DMS79 treated with DMSO at 0.1 percent for 48 hours (cell line): ENCODE results near the gene CEP95.

Experiments used
- DNase-seq: peaks from one replicate; lab custom pipeline; 2025; lab: John Stamatoyannopoulos, UW

The CEP95 gene

DNA sequence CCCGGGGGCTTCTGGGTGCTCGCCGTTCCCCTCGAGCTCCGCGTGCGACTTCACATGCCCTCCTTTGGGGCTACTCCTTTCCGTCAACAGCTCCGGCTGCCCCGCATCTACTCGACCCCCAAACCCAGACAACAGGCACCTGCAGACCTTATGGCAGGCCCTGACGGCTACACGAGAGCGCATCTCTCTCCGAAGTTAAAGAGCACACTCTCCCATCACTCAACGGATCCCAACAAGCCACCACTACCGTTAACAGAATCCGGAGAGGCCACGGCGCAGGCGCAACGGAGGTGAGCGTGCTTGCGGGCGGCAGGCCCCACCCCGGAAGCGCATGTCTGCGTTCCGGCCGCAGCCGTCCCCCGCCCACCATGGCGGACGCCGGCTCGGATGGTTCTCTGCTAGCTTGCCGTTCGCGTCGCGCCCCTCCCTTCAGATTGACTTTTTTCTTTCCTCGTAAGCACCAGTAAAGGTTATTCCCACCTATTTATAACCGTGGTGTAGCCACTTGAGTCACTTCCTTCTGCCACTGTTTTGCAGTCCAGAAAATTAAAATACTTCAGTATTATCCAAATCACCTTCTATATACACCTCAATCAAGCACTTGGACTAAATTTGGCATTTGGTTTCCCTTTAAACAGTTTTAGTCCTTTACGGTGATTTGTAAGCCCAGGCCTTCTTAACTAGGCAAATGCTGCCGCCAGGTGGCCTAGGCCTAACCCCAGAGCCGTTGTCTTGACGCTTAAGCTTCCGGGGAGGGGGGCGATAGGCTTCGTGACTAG, 9.8 kb upstream of the CEP95 start, which contains the start of gene POLG2:
Gene POLG2 (minus strand): TSS at position 269 of the 779 bp plus-strand sequence. CDS start 86 bp downstream, at position 183.
- DNase-seq: peak; percentile 67

DNA sequence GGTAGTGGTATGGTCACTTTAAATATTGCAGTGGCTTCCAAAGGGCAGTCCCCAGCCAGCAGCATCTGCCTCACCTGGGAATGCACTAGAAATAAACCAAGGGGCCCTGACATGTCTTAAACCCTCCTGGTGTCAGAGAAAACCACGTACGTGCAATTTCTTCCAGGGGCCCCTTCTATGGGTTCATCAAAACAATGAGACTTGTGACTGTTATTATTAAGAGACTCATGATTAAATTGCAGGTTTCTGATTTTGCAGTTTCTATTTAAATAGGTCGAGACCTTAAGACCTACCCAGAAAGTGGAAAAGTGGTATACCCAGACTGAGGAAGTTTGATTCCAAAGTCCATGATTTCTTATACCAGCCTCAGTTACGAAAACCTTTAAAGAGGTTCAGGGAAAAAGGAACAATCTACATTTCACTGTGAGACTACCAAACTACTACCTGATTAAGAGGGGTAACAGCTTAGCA, 9.2 kb upstream of the CEP95 start:
- no peak for DNase-seq

DNA sequence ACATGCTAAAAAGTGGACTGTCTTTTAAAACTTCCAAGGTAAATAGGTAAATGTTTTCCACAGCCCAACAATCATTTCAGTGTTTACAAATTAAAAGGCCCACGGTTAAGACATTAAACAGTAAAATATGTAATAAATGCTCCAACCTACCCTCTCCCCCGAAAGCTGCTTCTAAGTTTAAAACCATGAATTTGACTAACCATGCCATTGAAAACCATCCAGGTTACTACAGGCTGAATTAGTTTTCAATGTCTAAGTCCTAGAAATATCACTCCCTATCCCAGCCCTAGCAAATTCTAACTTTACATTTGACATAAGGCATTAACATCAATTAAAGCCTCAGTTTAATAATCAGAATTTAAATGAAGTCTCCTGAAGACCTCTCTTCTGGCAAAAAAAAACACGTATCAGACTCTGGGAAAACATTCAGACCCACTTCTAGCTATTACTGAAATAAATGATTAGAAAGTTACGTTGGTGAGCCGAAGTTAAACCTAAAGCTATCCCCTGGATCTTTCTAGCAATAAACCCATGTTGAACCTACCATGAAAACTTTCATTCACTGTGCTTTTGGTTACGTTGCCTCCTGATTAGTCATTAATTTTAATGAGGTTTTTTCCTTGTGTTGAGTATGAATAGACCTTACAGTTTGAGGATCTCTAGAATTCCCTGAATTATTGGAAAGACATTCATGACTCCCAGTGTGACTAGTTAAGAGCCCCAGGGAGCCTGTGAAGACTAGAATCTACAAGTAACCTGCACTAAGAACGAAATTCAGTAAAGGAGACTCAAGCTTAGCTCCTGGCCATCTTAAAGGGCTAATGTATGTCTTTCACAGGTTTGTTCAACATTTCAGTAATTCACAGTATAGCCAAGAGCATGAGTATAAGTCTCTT, 8.2 kb upstream of the CEP95 start:
- no peak for DNase-seq

DNA sequence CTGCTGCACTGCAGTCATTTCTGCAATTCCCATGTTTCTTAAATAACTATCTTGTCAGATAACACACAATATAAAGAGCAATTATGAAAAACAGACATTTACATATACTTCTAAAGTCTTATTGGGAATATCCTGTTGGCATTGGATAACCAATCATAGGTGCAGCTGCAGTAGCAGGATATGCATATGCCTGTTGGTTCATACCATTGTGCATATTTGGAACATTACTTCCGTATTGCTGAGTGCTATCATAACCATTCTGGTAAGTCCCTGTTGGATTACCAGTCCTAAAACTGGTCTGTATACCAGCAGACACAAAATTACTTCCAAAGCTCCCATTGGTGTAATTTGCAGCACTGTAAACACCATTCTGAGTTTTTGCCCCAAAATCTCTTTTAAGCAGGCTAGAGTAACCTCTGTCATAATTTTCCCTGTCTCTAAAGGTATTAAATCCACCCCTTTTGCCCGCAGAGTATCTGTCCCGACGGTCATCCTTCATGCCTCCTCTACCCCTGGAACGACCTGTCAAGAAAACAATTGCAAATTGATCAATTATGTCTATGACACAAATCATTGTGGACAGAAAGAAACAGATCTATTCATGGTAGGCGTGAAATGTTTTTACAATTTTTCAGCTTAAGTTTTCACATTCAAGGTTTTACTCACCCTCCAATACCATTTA, 6.8 kb upstream of the CEP95 start:
- no peak for DNase-seq

DNA sequence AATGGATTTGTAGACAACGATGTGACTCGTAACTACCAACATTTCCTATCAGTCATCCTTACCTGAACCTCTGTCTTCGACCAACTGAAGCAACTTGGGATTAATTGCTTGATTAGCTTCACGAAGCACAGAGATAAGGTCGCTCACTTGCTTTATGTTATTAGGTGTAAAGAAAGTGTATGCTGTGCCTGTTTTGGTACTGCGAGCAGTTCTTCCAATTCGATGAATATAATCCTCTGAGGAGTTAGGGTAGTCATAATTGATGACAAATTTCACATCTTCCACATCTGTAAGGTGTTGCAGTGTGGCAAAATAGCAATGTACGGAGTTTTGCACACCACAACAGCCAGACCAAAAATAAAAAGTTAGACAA, 6.3 kb upstream of the CEP95 start:
- DNase-seq: no peak

DNA sequence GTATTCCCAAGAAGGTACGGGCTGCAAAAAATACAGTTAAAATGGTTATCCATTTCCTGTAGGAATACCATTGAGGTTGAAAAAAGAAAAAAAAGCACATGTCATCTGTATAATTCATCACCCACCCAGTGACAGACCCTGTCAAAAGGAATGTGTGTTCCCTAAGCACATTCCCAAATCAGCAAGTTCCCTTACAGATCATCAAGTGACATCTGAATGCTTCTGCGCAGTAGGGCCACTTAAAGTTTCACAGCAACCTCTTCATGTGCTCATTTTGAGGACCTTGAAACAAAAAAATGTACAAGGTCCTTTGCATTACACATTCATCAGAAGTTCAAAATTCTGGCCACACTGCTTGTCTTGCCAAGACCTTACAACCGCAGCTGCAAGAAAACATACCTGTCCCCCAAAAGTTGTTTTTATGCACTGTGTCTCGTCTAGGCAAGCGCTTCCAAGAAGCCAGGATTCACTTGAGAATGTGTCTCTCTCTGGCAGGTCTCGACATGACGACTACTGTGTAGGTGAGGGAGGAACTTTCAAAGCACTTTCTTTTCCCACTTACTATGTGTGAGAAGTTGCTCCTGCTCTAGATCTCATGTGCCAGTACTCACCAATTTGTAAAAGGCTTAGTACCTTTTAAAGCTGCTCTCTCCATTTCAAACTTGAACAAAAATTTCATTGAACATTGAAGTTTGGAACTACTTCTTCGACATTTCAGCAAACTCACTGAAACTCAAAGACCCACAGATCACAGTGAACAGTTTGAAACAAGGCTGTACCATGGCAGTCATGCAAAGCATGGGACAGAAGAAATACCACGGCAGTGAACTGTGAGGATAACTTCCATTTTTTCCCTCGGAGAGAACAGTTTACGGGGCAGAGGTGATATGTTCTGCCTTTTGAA, 5.7 kb upstream of the CEP95 start:
- no peak for DNase-seq

DNA sequence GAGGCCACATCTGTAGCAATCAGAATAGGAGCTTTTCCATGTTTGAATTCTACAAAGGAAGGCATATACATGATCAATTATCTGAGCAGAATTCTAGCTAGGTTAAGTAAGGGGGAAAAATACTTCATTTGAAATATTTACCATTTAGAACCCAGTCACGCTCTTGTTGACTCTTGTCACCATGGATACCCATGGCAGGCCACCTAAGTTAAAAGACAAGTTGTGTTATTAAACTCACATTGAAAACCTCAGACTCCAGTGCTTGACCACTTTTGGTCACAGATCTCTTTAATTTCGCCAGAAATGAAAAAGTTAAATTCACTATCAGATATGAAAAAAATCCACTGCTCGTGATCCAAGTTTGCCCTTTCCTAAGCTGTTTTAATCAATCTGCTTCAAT, 4.8 kb upstream of the CEP95 start:
- no peak for DNase-seq

DNA sequence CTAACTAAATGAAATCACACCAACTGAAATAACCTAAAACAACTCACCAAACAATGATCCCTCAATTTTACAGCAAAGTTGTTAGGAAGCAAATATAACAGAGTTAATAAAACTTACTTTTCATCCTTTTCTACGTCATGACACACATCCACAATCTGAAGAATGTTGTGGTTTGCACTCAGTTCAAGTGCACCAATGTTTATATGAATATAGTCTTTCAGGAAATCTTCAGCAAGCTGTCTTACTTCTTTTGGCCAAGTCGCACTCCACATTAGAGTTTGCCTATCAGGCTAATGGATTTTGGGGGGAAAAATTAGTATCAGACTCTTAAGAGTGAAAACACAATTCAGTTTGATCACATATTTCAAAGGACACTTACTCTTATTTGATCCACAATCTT, 4.0 kb upstream of the CEP95 start:
- DNase-seq: no peak

DNA sequence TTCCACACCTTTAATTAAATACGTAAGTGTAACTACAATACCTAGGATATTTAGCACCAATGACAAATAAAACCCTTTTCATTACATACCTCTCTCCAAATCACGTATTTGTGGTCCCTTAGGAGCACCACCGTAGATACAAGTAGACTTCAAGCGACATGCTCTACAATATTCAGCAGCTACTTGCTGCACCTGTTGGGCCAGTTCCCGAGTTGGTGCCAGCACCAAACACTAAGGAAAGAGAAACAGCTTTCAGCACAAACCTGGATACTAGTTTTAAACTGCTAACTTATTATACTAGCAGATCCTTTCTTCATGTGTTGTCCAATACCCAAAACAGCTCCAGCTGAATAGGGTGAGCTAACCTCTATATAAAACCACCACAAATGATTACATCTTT, 3.4 kb upstream of the CEP95 start:
- no peak for DNase-seq

DNA sequence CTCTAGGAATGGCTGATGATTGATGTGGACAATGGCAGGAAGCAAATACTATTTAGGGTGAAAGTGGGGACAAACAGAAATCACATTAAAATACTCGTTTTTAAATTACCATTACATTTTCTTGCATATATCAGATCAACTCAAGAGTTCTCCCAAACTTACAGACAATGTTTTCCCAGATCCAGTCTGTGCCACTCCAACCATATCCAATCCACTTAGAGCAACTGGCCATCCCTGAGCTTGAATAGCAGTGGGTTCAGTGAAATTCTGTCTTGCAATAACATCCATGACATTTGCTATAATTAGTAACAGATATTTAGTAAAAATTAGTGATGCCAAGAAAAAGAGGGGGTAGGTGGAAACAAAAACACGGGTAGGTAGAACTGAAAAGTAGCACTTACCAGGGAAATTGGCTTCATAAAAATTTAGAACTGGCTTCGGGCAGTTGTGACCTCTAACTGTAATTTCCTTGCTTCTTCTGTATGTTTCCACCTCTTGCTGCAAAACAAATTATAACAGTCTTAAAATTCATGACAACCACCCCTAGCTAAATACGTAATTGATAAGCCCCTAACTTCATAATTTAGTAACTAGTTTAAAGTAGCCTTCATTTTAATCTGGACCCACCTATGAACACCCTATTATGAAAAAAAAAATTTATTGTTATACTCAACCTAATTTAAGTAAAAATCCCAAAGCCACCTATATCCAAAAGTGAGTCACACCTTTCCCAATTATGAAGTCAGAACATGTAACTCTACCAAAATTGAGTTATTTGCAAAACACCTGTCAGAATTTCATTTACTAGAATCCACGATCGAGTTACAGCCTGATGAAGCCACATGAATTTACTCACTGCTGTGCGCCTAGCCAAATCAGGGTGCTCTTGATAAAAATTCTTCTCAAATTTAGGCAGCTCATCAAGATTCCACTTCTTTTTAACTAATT, 2.7 kb upstream of the CEP95 start:
- DNase-seq: no peak

DNA sequence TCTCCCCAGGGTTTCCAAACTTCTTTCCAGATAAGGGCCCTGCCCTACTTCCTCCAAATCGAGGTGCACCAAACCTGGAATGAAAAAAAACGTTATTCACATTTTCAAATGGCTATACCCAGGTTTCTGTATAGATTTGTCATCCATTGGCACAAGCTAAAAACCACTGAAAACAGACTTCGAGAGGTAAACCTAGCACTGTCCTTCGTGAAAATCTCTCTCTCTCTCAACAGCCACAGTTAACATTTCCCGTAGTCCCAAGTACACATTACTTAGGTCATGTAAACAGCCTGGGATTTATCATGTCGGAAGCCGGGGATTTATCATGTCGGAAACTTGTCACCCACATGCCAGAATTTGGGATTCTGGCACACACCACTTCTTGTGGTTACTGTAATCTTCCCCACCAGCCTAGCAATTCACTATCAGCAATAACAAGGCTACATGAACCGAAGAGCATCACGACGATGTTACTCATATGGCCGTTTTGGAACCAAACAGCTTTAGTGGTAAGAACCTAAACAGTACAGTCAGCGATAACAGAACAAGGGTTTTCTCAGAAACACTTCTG, 1.9 kb upstream of the CEP95 start:
- no peak for DNase-seq

DNA sequence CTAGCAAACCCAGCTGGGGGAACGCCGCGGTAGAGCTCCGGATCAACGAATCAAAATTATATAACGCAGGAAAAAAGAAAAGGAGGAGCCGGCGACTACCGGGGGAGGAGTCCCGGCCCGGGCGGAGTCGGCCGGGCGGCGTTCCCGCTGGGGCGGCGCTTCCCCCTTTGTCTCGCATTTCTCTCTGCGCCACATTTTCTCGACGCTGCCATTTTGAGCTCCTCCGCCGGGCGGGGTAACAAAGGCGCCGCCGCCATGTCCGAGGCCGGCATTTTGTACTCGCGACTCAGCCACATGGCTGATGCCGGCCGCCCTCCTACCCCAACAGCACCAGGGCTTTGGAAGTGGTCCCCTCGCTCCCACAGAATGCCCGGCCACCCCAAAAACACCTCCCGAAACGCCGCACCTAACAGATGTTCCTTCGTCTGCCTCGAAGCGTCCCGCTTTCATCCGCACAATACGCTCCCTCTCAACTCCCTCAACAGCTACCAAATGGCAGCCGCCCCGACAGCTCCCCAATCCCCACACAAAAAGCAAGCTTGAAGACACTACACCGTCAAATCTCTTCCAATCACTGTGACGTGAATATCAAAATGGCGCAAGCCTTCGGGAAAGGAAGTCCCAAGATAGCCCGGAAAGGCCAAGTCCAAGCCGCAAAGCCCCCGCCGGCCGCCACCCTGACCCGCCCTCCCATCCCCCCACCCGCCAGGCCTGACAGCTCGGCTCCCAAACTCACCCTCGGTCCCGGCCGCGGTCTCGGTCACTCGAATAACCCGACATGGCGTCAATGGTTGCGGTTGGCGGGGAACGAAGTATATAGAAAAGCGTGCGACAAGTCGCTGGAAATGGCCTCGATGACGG, 1.2 kb upstream of the CEP95 start:
- DNase-seq: peak; percentile 68

DNA sequence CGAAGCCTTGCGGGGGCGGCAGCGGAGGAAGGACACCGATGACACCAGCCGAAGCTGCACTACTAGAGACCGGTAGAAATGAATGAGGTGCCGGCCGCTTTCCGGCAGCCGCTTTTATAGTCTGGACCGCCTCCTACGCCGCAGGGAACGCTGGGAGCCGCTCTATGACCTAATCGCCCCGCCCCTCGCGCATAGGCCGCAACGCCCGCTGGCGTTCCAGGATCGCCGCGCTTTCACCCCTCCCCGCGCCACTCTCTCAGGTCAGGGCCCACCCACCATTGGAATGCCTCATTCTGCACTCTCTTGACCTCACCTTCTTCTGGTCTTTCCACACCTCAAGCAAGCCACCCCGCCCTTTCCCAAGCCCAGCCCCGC, 589 bp upstream of the CEP95 start, which contains the start of gene DDX5:
Gene DDX5 (minus strand): TSS at position 89 of the 375 bp plus-strand sequence. CDS start 170 bp downstream, outside the sequence.
- DNase-seq: peak; percentile 88

DNA sequence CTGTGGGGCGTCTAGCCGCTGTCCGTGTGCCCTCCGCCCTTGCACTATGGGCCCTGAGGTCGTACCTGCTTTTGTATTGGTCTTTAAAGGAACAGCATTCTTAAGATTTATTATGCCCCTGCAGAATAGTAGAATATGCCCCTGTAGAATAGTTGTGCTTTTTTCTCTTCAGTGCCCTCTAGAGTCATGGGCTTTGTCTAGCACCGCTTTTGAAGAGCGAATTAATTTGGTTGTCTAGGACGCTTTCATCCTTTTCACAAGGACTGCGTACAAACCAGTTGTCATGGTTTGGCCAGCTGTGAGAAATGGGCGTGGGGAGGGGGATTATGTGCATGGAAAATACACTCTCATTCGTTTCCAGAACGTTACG, 621 bp downstream of the CEP95 start:
- DNase-seq: peak; percentile 32

DNA sequence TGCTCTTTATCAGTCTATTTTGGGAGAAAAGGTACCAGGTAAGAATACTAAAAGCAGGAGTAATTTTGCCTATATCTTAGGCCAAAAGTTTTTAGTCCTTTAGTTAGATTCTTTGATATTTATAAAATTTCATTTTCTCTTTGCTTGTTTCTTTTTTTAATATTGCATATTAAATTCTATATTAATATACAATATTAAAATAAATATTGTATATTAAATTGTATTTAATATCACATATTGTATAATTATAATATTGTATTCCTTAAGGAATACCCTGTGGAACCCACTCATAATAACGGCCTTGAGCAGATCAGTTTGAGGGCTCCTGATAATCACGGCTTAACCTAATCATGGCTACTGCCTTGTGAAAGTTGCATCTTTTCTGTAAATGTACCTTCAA, 1.9 kb downstream of the CEP95 start:
- no peak for DNase-seq

DNA sequence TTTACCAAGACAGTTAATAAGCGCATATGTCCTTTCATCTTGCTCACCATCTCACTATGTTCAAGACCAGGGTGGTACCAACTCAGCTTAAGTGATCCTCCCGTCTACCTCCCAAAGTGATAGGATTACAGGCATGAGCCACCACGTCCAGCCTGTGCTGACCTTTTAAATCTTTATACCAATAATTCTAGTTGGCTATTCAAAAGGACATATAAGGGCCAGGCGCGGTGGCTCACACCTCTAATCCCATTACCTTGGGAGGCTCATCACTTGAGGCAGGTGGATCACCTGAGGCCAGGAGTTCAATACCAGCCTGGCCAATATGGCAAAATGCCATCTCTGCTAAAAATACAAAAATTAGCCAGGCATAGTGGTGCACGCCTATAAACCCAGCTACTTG, 2.4 kb downstream of the CEP95 start:
- no peak for DNase-seq

DNA sequence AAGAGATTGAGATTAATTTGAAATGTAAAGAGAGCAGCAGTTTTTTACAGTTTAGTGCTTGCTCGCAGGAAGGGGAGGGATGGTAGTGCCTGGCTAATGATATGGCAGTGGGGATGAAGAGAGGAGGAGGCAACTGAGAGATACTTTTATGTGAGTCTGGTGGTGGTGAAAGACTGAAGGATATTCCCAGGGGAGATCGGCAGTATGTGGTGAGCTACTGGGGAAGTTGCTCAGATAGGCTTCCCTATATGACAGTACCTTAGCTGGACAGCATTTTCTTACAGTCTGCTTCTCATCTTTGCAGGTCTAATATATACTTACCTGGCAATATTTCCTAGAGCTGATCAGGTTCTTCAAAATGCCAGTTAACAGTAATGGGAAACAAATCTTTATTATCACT, 8.6 kb downstream of the CEP95 start:
- DNase-seq: no peak

DNA sequence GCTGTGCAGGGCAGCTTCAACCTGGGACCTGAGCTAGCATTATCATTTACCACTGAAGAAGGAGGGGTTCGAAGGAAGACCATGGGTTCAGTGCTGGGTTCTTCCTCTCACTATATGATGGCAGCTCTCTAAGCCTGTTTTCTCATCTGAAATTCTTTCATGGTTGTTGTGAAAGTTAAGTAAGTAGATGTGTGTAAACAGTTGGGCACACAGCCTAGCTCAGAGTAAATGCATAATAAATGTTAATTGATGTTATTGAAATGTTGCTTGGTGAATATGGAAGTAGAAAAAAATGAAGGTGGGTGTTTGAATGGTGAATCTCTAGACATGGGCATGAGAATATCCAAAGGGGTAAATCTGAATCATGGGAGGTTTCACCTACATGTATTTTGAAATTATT, 9.1 kb downstream of the CEP95 start:
- no peak for DNase-seq

DNA sequence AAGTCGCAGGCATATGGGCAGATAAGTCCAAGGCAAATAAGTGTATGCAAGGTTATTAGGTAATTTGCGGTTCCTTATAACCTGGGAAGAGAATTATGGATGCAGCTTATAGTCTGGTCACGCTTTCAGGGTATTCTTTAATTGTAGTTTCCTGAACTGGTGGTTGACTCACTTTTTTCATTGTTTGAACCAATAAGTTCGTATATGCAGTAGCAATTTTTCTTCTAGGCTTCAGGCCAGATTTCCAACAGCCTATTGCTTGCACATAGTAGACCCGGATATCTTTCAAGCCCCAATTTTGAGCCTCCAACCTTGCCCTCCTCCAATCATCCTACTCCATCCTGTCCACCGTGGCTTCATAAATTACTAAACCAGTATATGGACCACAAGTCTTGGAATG, 12.8 kb downstream of the CEP95 start:
- DNase-seq: no peak
